Measurements from ENCODE around the gene ARID5B. TPM values are rescaled to one million over a fixed set of nuclear protein-coding genes. Genes with fewer than 3 reads are reported as not detected.
A peak's percentile ranks its signal among the peaks of the same experiment; 100 is the strongest.

Gene ARID5B
- total RNA-seq, 1 experiment from 2014 or later: 1.3 TPM

GRCh38 chr10:61904733-61905725 lies 3.5 kb downstream of the ARID5B start:
- peak overlapping the region; percentile 82 for H3K4me2 ChIP-seq (ENCODE audit: low read depth, low read length, poor library complexity, severe bottlenecking)
- peak overlapping the region; percentile 76 for H3K4me3 ChIP-seq (ENCODE audit: low read length)
- peaks cover 4% of the 10 kb centered on the region; the same call in 1 of the 2 replicates for H4K20me1 ChIP-seq (ENCODE audit: insufficient read depth, low read depth, low read length)
- H3K27me3 ChIP-seq (ENCODE audit: low read length): 0 out of 2 replicates have a peak, but pooled peaks cover 2% of the 10 kb centered on the region
- H3K27ac ChIP-seq (ENCODE audit: low read length): no peak overlapping the region
- H3K9ac ChIP-seq (ENCODE audit: low read length): no peak overlapping the region
- no peak overlapping the region for H2AFZ ChIP-seq (ENCODE audit: low read length)
- no peaks in the 10 kb centered on the region for H3K79me2 ChIP-seq (ENCODE audit: low read length)
- DNase-seq: peak; percentile 73
- no peaks in the 10 kb centered on the region for H3K36me3 ChIP-seq (ENCODE audit: insufficient read depth, low read length)
- H3K9me2 ChIP-seq (replicated peaks; ENCODE audit: insufficient read depth, low read length): no peaks in the 10 kb centered on the region
- no peaks in the 10 kb centered on the region for H3K9me3 ChIP-seq (ENCODE audit: low read length)
- peaks cover 39% of the 10 kb centered on the region for H3K4me1 ChIP-seq (ENCODE audit: low read length)

DNA sequence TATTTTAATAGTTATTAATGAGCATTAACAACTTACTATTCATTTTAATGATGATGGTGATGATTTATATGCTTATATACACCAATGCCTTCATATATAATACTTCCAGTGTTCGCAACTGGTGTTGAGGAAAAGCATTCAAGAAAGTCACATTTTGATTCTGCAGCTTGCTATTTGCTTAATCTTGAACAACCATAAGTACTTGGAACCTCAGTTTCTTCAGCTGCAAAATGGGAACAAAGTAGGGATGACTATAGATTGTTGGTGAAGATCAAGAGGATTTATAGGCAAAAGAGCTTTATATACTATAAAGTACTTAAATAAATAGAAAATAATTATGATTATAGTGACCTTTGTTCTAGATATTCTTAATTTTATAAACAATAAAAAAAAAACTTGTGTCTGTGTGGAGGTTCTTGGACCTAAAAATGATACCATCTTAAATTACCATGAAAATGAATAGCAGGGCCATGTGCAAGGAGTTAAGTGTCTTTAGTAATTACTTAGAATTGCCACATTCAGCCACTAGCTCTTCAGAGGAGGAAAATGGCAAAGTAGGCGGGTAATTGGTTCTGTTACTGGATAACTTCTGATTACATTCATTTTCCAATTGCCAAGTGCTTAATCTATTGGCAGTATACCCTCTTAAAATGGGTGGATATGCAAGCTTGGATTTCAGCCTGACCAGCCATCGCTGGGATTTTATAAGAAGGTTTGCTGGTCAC lies 4.5 kb downstream of the ARID5B start:
- H3K4me2 ChIP-seq (ENCODE audit: low read depth, low read length, poor library complexity, severe bottlenecking): no peak overlapping the region
- no peaks in the 10 kb centered on the region for H3K9me2 ChIP-seq (replicated peaks; ENCODE audit: insufficient read depth, low read length)
- 0 out of 2 replicates have a peak, but pooled peaks cover 2% of the 10 kb centered on the region for H3K27me3 ChIP-seq (ENCODE audit: low read length)
- H3K79me2 ChIP-seq (ENCODE audit: low read length): no peaks in the 10 kb centered on the region
- H2AFZ ChIP-seq (ENCODE audit: low read length): no peak overlapping the region
- H3K4me3 ChIP-seq (ENCODE audit: low read length): no peak overlapping the region
- H3K9me3 ChIP-seq (ENCODE audit: low read length): no peaks in the 10 kb centered on the region
- no peak for DNase-seq
- no peak overlapping the region for H3K9ac ChIP-seq (ENCODE audit: low read length)
- peaks cover 31% of the 10 kb centered on the region for H3K4me1 ChIP-seq (ENCODE audit: low read length)
- H3K36me3 ChIP-seq (ENCODE audit: insufficient read depth, low read length): no peaks in the 10 kb centered on the region
- H4K20me1 ChIP-seq (ENCODE audit: insufficient read depth, low read depth, low read length): peaks cover 4% of the 10 kb centered on the region; the same call in 1 of the 2 replicates
- H3K27ac ChIP-seq (ENCODE audit: low read length): no peak overlapping the region

GRCh38 chr10:61906562-61906901 lies 5.0 kb downstream of the ARID5B start:
- no peaks in the 10 kb centered on the region for H3K36me3 ChIP-seq (ENCODE audit: insufficient read depth, low read length)
- no peak overlapping the region for H3K27ac ChIP-seq (ENCODE audit: low read length)
- H2AFZ ChIP-seq (ENCODE audit: low read length): no peak overlapping the region
- no peak overlapping the region for H3K4me3 ChIP-seq (ENCODE audit: low read length)
- no peaks in the 10 kb centered on the region for H3K9me2 ChIP-seq (replicated peaks; ENCODE audit: insufficient read depth, low read length)
- H4K20me1 ChIP-seq (ENCODE audit: insufficient read depth, low read depth, low read length): peaks cover 4% of the 10 kb centered on the region; the same call in 1 of the 2 replicates
- no peak overlapping the region for H3K9ac ChIP-seq (ENCODE audit: low read length)
- no peak for DNase-seq
- no peaks in the 10 kb centered on the region for H3K9me3 ChIP-seq (ENCODE audit: low read length)
- no peaks in the 10 kb centered on the region for H3K79me2 ChIP-seq (ENCODE audit: low read length)
- H3K27me3 ChIP-seq (ENCODE audit: low read length): 0 out of 2 replicates have a peak, but pooled peaks cover 2% of the 10 kb centered on the region
- peaks cover 28% of the 10 kb centered on the region for H3K4me1 ChIP-seq (ENCODE audit: low read length)
- no peak overlapping the region for H3K4me2 ChIP-seq (ENCODE audit: low read depth, low read length, poor library complexity, severe bottlenecking)

DNA sequence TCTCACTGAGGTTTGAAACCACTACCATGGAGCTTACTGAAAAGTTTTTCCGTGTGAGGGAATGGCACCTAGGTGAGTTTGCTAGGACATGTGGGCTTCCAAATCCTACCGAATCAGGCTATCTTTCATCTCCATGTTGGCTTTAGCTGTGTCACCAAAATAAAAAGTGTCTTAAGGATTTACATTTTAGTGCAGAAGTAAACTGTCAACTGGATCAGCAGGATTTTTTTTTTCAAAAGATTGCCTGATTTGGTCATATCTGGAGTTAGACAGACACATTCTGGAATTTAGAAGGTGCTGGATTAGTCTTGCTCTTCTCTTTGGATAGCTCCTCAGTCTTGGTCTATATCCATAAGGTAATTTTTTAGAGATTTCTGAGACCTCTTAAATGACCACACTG lies 5.5 kb downstream of the ARID5B start:
- H3K27me3 ChIP-seq (ENCODE audit: low read length): 0 out of 2 replicates have a peak, but pooled peaks cover 2% of the 10 kb centered on the region
- H3K36me3 ChIP-seq (ENCODE audit: insufficient read depth, low read length): no peaks in the 10 kb centered on the region

GRCh38 chr10:61907587-61907986 lies 6.1 kb downstream of the ARID5B start:
- H3K9ac ChIP-seq (ENCODE audit: low read length): no peak overlapping the region
- H3K4me3 ChIP-seq (ENCODE audit: low read length): no peak overlapping the region
- peaks cover 22% of the 10 kb centered on the region for H3K4me1 ChIP-seq (ENCODE audit: low read length)
- DNase-seq: no peak
- no peaks in the 10 kb centered on the region for H3K79me2 ChIP-seq (ENCODE audit: low read length)
- 0 out of 2 replicates have a peak, but pooled peaks cover 2% of the 10 kb centered on the region for H3K27me3 ChIP-seq (ENCODE audit: low read length)
- H3K9me3 ChIP-seq (ENCODE audit: low read length): no peaks in the 10 kb centered on the region
- no peak overlapping the region for H3K27ac ChIP-seq (ENCODE audit: low read length)
- peaks cover 10% of the 10 kb centered on the region; the same call in 1 of the 2 replicates for H4K20me1 ChIP-seq (ENCODE audit: insufficient read depth, low read depth, low read length)
- no peak overlapping the region for H2AFZ ChIP-seq (ENCODE audit: low read length)
- no peaks in the 10 kb centered on the region for H3K9me2 ChIP-seq (replicated peaks; ENCODE audit: insufficient read depth, low read length)
- H3K4me2 ChIP-seq (ENCODE audit: low read depth, low read length, poor library complexity, severe bottlenecking): no peak overlapping the region
- H3K36me3 ChIP-seq (ENCODE audit: insufficient read depth, low read length): no peaks in the 10 kb centered on the region

More for the DNA sequence above, 5.5 kb downstream of the ARID5B start:
- peaks cover 24% of the 10 kb centered on the region for H3K4me1 ChIP-seq (ENCODE audit: low read length)
- H3K4me3 ChIP-seq (ENCODE audit: low read length): no peak overlapping the region
- DNase-seq: no peak
- peaks cover 7% of the 10 kb centered on the region; the same call in 1 of the 2 replicates for H4K20me1 ChIP-seq (ENCODE audit: insufficient read depth, low read depth, low read length)
- H3K4me2 ChIP-seq (ENCODE audit: low read depth, low read length, poor library complexity, severe bottlenecking): no peak overlapping the region
- no peaks in the 10 kb centered on the region for H3K9me3 ChIP-seq (ENCODE audit: low read length)
- no peak overlapping the region for H2AFZ ChIP-seq (ENCODE audit: low read length)
- no peaks in the 10 kb centered on the region for H3K9me2 ChIP-seq (replicated peaks; ENCODE audit: insufficient read depth, low read length)
- H3K79me2 ChIP-seq (ENCODE audit: low read length): no peaks in the 10 kb centered on the region
- H3K27ac ChIP-seq (ENCODE audit: low read length): no peak overlapping the region
- H3K9ac ChIP-seq (ENCODE audit: low read length): no peak overlapping the region

GRCh38 chr10:61910226-61910805 lies 8.8 kb downstream of the ARID5B start:
- Histone ChIP-seq H3K4me1 (ENCODE audit: low read length) (peaks cover under 1% of the 10 kb centered on the region; the same call in 1 of the 2 replicates), H3K4me2 (ENCODE audit: low read depth, low read length, poor library complexity, severe bottlenecking) (no peak overlapping the region), H3K79me2 (ENCODE audit: low read length) (no peaks in the 10 kb centered on the region)

DNA sequence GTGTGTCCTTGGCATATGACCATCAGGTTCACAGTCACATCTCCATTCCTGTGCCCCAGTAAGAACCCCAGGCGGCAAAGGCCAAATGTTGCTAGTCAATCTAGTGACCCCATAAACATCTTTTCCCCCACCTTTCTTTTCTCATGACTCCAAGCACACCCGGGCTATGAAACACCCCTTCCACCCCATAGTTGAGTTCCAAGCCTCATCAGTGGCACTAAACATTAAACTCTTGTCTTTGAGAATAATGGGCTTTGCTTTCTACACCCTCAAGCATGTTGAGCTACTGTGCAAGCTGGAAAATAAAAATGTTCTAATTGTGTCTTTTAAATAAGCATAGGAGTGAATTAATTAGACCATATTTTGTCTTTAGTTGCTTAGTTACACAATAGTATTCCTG lies 9.4 kb downstream of the ARID5B start:
- Histone ChIP-seq H3K9ac (ENCODE audit: low read length) (no peak overlapping the region), H3K4me1 (ENCODE audit: low read length) (no peaks in the 10 kb centered on the region), H3K9me2 (replicated peaks; ENCODE audit: insufficient read depth, low read length) (no peaks in the 10 kb centered on the region), H3K36me3 (ENCODE audit: insufficient read depth, low read length) (no peaks in the 10 kb centered on the region), H3K79me2 (ENCODE audit: low read length) (no peaks in the 10 kb centered on the region), H3K9me3 (ENCODE audit: low read length) (no peaks in the 10 kb centered on the region), H3K4me3 (ENCODE audit: low read length) (no peak overlapping the region), H3K27ac (ENCODE audit: low read length) (no peak overlapping the region), H3K4me2 (ENCODE audit: low read depth, low read length, poor library complexity, severe bottlenecking) (no peak overlapping the region), H2AFZ (ENCODE audit: low read length) (no peak overlapping the region), H3K27me3 (ENCODE audit: low read length) (0 out of 2 replicates have a peak, but pooled peaks cover 2% of the 10 kb centered on the region), H4K20me1 (ENCODE audit: insufficient read depth, low read depth, low read length) (peaks cover 15% of the 10 kb centered on the region)
- no peak for DNase-seq

More at GRCh38 chr10:61910226-61910805, 8.8 kb downstream of the ARID5B start:
- H4K20me1 ChIP-seq (ENCODE audit: insufficient read depth, low read depth, low read length): peaks cover 14% of the 10 kb centered on the region
- DNase-seq: no peak
- H3K9me2 ChIP-seq (replicated peaks; ENCODE audit: insufficient read depth, low read length): no peaks in the 10 kb centered on the region
- no peaks in the 10 kb centered on the region for H3K36me3 ChIP-seq (ENCODE audit: insufficient read depth, low read length)
- H3K9ac ChIP-seq (ENCODE audit: low read length): no peak overlapping the region
- H3K27me3 ChIP-seq (ENCODE audit: low read length): 0 out of 2 replicates have a peak, but pooled peaks cover 2% of the 10 kb centered on the region
- H3K27ac ChIP-seq (ENCODE audit: low read length): no peak overlapping the region
- H2AFZ ChIP-seq (ENCODE audit: low read length): no peak overlapping the region
- H3K9me3 ChIP-seq (ENCODE audit: low read length): no peaks in the 10 kb centered on the region
- H3K4me3 ChIP-seq (ENCODE audit: low read length): no peak overlapping the region

Data from Karpas-422 (cell line).